HG03442 (cell line): ENCODE data around the gene RDH12.
"Not testable (repeated sequence)": the region's sequence is repeated elsewhere in the genome, so short reads cannot be mapped to it uniquely, and the experiment has no call there.

ENCODE experiments used
- ATAC-seq: cut with Tn5 transposase; IDR thresholded peaks from one replicate; pipeline ENCODE4 v1.9.1; 2021; ENCODE audit warnings: mild to moderate bottlenecking, moderate library complexity; ENCODE audit not compliant: unreplicated experiment

Gene RDH12

DNA sequence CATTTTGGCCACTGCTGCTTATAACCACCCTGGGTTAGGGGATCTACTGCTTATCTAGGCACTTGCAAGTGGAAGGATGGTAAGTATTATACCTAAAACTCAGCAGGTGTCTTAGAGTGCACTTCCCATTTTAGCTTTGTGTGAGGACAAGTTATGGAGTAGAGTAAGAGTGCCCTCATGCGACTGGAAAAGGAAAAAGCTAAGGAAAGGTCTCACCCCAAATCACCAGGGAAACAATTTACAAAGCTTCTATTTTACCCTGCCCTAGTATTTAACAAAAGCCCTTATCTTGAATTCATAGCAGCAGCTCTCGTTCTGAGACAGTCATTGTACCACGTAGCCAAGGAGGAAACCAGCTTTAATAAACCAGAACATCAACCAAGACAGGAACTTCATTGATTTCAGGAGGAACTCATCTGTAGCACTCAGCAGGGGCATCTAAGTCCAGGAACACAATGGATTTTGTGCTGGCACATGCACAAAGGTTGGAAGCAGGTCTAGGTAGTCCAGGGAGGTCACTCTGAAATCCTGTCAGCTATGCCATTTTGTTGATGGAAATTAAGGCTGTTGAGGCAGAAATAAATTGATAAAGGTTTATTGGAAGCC, 2.9 kb downstream of the RDH12 start:
- no peak for ATAC-seq

DNA sequence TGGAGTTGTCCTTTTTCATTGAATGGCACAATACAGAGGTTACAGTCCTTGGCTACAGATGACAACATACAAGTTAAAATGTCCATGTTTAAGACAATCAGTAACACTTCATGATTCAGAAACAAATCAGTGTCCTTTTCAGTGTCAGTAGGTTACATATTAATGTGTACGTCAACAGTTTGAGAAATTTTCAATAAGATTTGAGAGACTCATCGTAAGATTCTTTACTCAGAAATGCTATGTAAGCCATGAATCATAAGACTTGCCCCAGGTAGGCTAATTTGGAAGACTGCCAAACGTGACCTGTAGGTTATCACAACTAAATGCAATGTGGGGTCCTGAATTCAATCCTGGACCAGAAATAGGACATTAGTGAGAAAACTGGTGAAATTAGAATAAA, 3.5 kb downstream of the RDH12 start:
- ATAC-seq = no peak

DNA sequence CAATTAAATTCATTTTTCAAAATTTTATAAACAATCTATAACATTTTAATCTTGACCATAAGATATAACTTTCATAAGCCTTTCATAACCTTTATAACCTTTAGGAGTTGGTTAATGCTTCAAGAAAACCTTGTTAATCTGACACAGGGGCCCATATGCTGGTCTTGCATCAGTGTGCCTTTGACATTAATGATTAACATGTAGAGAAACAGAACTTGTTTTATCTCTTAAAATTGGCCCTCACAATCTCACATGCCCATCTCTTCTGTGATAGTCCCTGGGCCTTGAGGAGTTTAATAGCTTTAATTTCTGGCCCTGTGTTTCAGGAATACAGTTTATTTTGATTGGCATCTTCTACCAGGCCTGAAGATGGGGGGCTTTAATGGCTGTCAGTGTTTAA, 7.7 kb downstream of the RDH12 start:
- not testable (repeated sequence) for ATAC-seq

DNA sequence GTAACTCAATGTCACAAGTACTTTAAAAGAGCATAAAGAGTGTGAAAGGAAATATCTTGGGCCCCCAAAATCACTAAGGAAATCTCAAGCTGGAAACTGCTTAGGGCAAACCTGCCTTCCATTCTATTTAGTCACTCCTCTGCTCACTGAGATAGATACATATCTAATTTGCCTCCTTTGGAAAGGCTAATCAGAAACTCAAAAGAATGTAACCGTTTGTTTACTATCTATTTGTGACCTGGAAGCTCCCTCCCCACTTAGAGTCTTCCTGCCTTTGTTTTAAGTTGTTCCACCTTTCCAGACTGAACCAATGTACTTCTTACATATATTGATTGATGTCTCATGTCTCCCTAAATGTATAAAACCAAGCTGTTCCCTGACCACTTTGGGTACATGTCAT, 8.1 kb downstream of the RDH12 start:
- not testable (repeated sequence) for ATAC-seq

DNA sequence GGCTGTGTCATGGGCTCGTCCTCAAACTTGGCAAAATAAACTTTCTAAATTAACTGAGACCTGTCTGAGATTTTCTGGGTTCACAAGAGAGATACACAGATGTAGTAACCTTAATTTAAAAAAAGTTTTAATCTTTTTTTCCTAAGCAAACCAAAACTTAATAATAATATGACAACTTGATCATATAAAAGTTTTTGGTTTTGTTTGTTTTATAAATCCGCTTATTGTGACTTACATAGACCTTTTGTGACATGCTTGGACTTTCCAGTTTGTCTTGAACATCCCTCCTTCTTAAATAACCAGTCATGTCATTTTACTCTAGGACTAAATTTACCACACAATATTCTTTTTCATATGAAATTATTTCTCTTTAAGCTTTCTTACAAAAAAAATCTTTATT, 8.5 kb downstream of the RDH12 start:
- no peak for ATAC-seq

DNA sequence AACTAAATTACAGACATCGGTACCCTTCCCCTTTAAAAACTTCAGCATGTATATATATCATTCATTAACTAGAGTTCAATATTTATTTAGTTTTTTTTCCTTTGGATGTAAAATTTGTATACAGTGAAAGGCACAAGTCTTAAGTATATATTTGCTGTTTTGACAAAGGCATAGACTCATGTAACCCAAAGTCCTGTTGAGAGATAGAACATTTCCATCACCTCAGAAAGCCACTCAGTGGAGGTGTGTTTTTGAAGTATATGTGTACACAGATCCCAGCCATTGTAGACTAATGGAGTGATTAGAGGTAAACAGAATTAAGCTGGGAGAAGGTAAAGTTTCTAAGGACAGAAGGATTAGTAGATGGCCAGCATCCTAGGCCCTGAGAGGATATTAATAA, 15.4 kb downstream of the RDH12 start:
- no peak for ATAC-seq

DNA sequence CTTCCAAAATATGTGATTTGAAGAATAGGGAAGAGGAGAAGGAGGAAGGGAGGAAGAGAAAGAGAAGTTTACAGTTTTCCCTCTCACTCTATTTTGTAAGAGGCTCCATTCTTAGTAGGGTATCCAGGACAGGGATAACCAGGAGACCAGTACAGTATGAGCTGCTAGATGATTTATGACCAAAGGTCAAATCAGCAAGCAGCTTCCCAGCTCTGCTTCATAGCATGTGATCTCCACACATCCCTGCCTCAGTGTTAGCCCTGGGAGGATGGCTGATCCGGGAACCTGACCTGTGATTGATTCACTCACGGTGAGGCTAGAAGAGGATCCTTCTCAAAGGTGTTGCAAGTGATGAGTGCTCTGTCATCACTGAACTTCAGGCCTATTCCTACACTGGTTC, 16.6 kb downstream of the RDH12 start:
- no peak for ATAC-seq

DNA sequence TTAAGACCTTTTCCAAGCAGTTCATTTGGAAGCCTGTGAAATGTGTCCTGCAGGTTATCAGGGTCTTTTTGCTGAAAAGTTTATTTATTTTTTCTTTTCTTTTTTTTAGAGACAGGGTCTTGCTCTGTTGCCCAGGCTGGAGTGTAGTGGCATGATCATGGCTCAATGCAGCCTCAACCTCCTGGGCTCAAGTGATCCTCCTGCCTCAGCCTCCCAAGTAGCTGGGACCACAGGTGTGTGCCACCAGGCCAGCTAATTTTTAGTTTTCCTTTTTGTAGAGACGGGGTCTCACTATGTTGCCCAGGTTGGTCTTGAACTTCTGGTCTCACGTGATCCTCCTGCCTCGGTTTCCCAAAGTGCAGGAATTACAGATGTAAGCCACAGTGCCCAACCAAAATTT, 17.7 kb downstream of the RDH12 start:
- ATAC-seq = not testable (repeated sequence)

DNA sequence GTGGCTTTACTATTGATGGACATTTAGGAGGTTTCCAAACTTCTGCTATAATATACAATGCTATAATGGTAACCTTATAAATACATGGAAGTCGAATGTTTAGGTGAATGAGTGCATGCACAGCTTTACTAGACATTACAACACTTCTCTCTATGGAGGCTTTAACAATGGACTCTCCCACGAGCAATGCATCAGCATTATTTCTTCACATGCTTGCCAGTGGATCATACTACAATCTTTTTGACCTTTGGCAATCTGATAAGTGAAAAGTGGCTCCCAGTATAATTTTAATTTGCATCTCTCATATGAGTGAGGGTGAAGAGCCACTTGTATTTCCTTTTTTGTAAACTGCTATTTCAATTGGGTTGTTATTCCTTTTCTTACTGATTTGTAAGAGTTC, 18.2 kb downstream of the RDH12 start:
- no peak for ATAC-seq

DNA sequence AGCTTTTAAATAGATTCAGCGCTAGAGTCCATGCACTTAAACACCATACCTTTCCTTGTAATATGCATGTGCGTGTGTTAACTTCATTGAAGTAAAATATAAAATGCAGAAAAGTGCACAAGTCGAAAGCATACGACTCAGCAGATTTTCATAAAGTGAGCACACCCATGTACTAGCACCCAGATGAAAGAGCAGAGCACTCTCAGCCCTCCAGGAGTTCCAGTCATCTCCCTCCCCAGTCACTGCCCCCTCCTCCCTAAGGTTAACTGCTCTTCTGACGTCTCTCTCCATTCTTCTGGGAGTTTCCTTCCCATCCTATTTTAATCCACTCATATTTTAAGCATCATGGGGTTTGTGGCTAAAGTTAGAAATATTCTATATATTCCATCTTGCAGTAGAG, 20.2 kb downstream of the RDH12 start:
- ATAC-seq = no peak

DNA sequence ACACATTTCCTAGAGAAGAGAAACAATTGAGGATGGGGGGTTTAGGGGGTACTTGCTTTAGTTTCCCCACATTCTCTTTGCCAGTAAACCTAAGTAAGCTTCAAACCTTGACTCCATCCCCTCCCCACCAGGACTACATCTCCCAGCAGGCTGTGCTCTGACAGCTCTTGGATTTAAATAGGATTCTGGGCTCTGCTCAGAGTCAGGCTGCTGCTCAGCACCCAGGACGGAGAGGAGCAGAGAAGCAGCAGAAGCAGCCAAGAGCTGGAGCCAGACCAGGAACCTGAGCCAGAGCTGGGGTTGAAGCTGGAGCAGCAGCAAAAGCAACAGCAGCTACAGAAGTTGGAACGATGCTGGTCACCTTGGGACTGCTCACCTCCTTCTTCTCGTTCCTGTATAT, 20.6 kb downstream of the RDH12 start:
- ATAC-seq = no peak

DNA sequence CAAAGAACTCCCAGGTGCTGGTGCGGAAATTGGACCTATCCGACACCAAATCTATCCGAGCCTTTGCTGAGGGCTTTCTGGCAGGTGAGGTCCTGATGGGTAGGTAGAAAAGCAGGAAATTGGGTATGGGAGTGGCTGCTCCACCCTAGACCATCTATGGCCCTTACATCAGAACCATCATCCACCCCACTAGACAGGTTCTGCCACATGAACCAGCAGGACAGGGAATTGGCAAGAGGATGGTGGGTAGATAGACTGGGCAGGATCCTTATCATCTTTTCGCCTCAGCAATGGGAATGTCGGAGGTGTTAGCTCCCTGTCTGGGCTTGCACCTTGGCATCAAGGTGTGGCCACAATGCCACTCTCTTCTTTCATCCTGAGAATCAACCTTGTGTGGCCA, 23.5 kb downstream of the RDH12 start:
- ATAC-seq = no peak

DNA sequence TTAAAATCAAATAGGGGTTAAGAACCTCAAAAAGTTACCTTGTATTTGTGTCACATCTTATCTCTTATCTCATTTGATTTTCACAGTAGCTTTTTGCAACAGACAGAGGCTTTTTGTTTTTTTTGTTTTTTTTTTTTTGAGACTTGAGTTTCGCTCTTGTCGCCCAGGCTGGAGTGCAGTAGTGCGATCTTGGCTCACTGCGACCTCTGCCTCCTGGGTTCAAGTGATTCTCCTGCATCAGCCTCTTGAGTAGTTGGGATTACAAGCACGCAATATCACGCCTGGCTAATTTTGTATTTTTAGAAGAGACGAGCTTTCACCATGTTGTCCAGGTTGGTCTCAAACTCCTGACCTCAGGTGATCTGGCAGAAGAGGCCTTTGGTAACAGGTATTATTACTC, 25.7 kb downstream of the RDH12 start:
- no peak for ATAC-seq

DNA sequence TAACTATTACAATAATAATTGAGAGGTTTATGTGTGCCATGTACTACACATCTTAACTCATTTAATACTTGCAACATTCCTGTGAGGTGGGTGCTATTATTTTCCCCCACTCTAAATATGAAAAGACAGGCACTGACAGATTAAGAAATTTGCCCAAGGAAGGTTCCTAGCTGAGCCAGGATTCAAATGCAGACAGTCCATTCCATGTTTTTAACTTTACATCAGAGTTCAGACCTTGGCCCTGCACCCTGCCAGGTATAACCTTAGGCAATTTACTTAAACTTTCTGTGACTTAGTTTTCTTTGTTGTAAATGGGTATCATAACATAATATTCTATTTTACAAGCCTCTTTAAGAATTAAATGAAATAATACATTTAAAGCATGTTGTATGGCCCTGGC, 26.6 kb downstream of the RDH12 start:
- ATAC-seq = no peak

DNA sequence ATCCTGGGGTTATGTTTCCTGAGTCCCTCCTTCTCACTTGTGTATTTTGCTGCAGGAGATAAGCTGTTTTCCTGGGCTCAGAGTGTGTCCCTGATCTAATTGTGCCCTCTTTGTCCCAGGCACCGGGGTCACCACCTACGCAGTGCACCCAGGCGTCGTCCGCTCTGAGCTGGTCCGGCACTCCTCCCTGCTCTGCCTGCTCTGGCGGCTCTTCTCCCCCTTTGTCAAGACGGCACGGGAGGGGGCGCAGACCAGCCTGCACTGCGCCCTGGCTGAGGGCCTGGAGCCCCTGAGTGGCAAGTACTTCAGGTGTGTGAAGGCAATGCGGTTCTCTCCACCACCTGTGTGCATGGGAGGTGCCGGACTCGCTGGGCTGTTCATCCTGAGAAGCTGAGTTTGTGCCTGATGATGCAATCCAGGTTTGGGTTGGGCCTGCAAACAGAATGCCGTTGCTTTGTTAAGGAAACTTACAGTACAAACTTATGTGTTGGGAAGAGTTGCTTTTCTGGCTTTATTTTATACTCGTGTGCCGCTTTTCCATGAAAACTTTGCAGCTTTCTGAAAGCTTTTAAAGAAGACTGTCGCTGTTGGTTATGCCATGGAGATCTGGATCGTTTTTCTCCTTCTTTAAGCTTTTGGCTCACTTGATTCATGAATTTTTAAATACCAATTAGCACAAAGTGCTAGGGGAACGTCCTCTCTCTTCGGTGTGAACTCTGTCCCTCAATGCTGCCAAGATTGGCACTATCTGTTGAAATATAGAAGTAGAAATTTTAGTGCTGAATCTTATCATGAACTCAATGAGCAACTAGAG, 27.6 kb downstream of the RDH12 start:
- ATAC-seq = no peak

DNA sequence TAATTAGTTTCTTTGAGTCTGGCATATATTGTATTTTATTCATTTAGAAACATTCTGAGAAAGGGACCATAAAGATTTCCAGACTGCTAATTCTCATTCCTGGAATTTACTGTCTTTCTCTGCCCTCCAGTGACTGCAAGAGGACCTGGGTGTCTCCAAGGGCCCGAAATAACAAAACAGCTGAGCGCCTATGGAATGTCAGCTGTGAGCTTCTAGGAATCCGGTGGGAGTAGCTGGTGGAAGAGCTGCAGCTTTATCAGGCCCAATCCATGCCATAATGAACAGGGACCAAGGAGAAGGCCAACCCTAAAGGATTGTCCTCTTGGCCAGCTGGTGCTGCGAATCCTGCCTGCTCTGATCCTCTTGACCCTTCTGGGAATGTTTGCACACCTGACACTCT, 31.9 kb downstream of the RDH12 start:
- ATAC-seq = no peak

DNA sequence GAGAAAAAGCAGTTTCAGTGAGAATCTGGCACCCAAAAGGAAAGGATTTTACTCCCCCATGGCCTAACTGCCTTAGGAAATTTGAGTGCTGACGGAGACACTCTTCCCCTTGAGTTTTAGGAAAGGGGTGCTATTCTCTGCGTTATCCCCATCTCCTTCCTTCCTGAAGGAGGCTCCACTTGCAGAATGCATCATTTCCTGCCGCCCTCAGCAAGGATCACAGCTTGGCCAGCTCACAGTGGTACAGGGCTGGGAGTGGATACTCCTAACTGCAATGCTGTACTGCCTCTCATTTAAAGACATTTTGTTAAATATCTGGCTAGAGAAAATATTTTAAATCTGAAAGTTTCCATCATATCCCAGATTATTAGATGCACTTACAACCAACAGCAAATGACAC, 33.0 kb downstream of the RDH12 start:
- ATAC-seq = no peak

DNA sequence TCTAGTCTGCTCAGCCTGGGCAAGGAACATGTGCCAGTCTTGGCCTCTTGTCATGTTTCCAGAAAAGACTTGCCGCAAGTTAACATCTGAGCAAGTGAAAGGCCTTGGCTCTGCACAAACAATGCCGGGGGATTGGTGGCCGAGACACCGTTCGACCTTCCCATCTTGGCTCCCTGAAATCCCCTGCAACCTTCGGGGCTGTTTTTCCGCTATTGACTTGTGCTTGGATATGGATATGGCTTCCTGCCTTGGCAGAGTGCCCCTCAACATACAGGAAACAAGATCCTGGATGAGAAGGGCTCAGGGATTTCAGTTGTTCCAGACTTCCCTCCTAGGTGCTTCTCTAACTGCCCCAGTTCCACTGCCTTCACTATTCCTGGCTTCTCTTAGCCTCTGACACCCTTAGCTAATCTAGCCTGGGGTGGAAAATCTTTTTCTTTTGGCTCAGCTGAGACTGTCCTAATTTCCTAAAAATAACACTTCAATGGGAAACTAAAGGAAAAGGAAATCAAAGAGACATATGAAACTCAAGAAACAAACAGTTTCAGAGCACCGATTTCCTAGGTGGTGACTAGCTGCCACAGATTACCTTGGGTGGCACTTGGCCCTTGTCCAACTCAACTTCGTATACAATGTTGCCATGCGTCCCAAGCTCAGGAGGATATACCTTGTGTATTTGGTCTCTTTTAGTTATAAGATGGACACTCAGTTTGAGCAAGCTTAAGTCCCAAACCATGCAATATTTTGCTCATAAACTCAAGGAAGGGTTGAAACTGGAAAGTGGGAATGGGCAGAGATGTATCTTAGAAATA, 33.9 kb downstream of the RDH12 start:
- ATAC-seq = no peak

DNA sequence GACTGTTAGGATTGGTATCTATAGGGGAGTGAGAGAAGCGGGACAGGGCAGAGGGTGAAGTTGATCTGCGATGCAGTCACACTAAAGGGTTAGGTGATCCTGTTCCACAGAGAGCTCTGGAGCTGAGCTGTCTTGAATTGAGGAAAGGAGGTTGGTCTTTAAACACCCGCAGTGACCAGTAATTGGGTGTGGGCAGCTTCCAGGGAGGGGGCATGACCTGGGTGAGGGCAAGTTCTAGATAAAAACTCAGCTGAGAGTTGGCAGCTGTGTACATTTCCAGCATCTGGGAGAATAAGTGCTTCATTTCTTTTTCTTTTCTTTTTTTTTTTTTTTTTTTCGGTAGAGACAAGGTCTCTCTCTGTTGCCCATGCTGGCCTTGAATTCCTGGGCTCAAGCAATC, 35.1 kb downstream of the RDH12 start:
- ATAC-seq = no peak

DNA sequence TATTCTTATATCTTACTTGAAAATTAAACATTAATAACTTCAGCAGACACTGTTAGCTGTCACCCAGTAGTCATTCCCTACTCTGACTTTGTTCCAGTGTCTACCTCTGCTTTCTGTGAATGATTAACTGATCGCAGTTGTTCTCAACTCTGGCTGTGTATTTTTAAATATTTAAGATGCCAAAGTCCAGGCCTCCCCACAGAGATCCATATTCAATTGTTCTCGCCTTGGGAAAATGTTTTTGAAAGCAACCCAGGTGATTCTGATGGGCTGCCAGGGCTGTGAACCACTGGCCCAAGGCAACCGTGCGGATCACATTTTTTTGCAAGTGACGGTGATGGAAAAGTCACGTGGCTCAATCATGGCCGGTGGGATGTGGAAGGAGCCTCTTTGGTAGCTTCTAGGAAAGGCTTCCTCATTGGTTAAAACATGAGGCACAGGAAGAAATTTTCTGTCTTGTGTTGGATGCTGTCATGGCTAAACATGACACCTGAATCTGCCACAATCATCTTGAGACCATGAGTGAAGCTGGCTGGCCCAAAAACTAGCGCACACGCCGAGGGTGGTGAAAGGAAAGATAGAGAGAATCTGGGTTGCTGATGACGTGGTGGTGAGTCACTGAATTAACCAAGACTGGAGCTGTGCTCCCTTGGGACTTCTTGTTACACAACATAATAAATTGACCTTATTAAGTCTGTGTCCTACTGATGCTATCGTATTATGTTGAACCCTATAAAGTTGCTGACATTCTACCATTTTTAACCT, 37.2 kb downstream of the RDH12 start:
- ATAC-seq = no peak

DNA sequence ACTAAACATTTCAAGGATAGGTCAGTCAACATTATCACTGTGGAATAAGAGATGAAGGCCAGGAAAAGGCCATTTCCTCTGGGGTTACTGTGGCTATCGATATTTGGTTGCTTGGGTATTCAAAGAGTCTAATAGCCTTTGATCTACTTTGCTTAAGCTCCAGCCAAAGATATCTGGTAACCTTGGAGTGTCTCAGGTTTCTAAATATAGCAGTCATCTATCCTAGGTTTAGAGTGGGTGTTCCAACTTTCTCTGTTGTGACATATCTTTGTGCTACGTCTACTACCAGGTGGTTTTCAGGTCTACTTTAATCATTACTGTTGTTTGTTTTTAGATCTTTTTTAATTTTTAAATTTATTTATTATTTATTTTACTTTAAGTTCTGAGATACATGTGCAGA, 42.4 kb downstream of the RDH12 start:
- ATAC-seq = no peak
